Neural cell (in vitro differentiated cells): ENCODE data around the gene MID1.

Source experiments
- CTCF ChIP-seq: fragments of 450-650 bp; IDR thresholded peaks from 2 replicates; pipeline ENCODE4 v1.5.1; 2014; ENCODE audit warnings: antibody characterized with exemption, mild to moderate bottlenecking, moderate library complexity; ENCODE audit not compliant: poor library complexity, severe bottlenecking
- EZH2 ChIP-seq: fragments of 200-600, 300-800 bp; shearing (Covaris generic), sonication (generic); IDR thresholded peaks from 2 replicates; pipeline ENCODE4 v1.6.1; 2014; ENCODE audit warnings: antibody characterized with exemption, low read length, borderline replicate concordance, mild to moderate bottlenecking; ENCODE audit not compliant: insufficient read depth, poor library complexity, severe bottlenecking
- MXI1 ChIP-seq: fragments of 450-650 bp; conservative IDR thresholded peaks from 2 replicates; pipeline ENCODE4 v1.6.1; 2014; ENCODE audit warnings: antibody characterized with exemption, mild to moderate bottlenecking; ENCODE audit not compliant: poor library complexity, severe bottlenecking
- POLR2AphosphoS5 ChIP-seq: IDR thresholded peaks from 2 replicates; pipeline ENCODE4 v1.6.1; 2012
- RAD21 ChIP-seq: fragments of 450-650 bp; conservative IDR thresholded peaks from 2 replicates; pipeline ENCODE4 v1.6.1; 2014; ENCODE audit warnings: antibody characterized with exemption, mild to moderate bottlenecking, moderate library complexity

- TF ChIP-seq MXI1 (no peak), EZH2 (no peak), POLR2AphosphoS5 (no peak), RAD21 (no peak), CTCF (no peak)
Measured at GRCh38 chrX:10666102-10666501, 45.7 kb upstream of the MID1 start.
